ENCODE measurements around the gene GARIN1A.
A peak's percentile ranks its signal among the peaks of the same experiment; 100 is the strongest.
"Not testable (repeated sequence)": the region's sequence is repeated elsewhere in the genome, so short reads cannot be mapped to it uniquely, and the experiment has no call there.

Gene GARIN1A

DNA sequence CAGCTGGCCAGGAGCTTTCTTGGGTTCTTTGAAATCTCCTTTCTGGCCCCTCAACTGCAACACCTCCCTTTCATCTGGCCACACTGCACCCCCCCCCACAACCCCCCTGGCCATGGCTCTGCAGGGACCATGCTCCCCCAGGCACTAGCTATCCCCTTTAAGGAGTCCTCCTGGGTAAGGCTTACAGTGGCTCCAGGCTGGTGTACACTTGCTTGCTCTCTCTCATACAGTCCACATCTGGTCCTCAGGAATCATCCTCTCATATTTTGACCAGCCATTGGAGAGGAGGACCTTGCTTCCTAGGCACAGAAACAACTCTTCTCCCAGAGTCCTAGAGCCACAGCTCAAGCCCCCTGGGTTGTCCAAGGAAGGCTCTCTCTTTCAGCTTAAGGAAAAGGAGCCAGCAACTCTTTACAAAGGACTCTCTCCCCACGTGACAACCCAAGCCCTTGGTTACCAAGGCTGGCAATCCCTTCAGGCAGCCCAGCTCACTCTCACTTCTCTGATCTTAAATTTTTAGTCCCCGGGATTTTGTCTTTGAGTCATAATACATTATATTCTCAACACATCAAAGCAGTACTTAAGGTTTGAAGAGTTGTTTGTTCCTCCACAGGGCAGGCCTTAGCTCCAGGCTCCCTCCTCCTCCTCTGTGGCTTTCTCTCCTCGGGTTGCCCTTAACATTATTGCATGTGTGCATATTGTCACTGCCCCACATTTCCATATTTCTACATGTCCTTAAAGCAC is 9.9 kb downstream of the GARIN1A start:
- no peak for DNase-seq (ENCODE audit: insufficient read length, low spot score)

GRCh38 chr7:128683270-128683669 is 11.2 kb downstream of the GARIN1A start:
- not testable (repeated sequence) for DNase-seq (ENCODE audit: insufficient read length, low spot score); FAIRE-seq

More for the DNA sequence above, 9.9 kb downstream of the GARIN1A start:
- FAIRE-seq, result no peak

- not testable (repeated sequence) for FAIRE-seq; DNase-seq (ENCODE audit: insufficient read length, low spot score)
These were observed 11.6 kb downstream of the GARIN1A start for GRCh38 chr7:128683738-128684137.

- no peak for FAIRE-seq
- DNase-seq (ENCODE audit: insufficient read length, low spot score), result no peak
These were observed 15.0 kb downstream of the GARIN1A start for GRCh38 chr7:128687131-128687530.

DNA sequence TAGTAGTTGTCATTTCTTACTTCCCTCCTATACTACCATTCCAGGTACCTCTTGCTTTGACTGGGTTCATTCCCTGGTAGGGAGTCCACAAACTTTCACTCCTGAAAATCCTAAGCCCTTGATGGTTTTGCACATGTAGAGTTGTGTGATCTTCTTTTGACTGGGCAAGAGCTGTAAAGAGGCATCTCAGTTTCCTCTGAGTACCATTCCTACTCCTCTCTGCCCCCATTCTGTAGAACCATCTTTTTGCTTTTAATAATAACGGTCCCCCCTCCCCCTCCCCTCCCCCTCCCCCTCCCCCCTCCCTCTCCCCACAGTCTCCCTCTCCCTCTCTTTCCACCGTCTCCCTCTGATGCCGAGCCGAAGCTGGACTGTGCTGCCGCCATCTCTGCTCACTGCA is 16.4 kb downstream of the GARIN1A start:
- DNase-seq (ENCODE audit: insufficient read length, low spot score) (no peak), FAIRE-seq (no peak)

- DNase-seq (ENCODE audit: insufficient read length, low spot score); FAIRE-seq: not testable (repeated sequence)
These were observed 17.3 kb downstream of the GARIN1A start for GRCh38 chr7:128689161-128689935.

DNA sequence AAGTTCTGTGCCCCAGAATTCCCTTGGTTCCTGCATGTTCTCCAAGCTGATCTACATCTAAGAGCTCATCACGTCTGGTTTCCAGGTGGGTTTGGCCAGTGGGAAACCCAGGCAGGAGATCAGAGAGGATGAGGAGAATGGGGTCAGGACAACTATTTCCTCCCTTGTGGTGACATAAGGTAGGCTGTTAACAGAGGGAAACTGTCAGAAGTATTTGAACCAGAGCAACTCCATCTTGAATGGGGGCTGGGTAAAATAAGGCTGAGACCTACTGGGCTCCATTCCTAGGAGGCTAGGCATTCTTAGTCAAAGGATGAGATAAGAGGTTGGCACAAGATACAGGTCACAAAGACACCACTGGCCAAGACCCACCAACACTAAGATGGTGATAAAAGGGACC is 19.1 kb downstream of the GARIN1A start:
- no peak for FAIRE-seq
- no peak for DNase-seq (ENCODE audit: insufficient read length, low spot score)

DNA sequence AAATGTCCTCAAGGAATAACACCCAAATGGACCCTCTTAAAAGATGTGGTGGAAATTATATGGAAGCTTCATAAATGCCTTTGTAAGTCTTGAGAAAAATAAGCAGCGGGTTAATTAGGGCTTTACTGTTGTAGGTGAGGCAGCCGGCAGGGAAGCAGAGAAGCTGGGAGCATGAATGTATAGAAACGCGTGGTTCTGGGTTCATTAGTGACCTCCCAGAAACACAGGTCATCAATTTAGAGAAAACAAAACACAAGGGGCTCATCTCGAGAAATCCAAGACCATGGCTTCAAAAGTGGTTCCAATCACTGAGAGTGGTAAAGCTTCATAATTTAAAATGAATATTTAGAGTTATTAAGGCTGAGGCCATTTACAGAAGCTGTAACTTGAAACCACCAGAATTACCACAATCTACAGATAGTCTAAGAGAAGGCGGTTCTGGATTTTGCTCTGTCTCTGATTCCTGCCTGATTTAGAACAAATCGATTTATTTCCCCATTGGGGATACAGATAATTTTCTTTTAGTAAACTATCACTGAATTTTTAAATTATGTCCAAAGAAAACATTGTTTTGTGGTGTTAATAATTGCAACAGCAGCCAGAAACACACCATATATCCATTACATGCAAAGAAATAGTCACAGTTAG is 20.7 kb downstream of the GARIN1A start:
- no peak for DNase-seq (ENCODE audit: insufficient read length, low spot score)
- FAIRE-seq, result no peak

DNA sequence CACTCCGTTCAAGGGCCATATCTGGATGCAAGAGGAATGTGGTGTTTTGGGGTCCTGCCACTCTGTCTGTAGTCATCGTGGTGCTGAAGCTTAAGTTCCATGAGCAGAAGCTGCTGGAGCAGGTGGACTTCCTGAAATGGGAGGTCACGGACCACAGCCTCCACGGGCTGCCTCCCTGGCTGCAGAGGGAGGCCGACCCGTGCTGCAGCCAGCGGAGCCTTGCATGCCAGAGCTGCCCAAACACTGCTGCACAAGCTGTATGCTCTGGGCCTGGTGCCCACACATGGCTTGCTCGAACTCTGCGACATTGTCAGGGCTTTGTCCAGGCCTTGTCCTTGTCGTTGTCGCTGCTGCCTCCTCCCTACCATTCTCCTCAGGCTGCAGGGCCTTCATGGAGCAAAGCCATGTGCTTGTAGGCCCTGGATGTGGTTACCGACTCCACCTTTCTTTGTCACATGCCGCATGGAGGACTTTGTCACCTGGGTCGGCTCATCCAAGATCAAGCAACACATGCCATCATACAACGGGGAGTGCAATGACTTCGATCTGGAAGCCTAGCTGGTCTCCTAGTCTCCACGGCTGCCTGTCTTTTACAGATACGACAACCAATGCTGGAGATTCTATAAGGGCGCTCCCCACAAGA is 21.4 kb downstream of the GARIN1A start:
- DNase-seq (ENCODE audit: insufficient read length, low spot score), result no peak
- FAIRE-seq, result no peak

DNA sequence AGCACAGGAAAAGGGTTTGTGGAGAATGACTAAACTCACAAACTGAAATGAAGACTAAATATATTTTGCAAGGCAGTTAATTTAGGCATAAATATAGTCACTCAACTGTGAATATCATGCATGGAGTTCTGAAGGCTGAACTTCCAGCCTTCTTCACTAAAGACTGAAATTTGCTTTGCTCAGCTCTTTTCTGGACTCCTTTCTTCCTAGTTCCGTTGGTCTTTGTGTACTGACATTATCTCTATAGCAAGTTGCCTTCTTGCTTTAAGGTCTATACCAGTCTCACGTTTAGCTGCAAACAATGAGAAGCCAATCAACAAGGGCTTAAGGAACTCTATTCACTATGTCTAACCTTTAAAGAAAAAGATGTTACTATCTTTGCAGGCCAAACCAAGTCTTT is 22.6 kb downstream of the GARIN1A start:
- DNase-seq (ENCODE audit: insufficient read length, low spot score), result no peak
- FAIRE-seq, result no peak

GRCh38 chr7:128697302-128697905 is 25.3 kb downstream of the GARIN1A start:
- DNase-seq (ENCODE audit: insufficient read length, low spot score), result peak; percentile 30
- peak; percentile 63 for FAIRE-seq

DNA sequence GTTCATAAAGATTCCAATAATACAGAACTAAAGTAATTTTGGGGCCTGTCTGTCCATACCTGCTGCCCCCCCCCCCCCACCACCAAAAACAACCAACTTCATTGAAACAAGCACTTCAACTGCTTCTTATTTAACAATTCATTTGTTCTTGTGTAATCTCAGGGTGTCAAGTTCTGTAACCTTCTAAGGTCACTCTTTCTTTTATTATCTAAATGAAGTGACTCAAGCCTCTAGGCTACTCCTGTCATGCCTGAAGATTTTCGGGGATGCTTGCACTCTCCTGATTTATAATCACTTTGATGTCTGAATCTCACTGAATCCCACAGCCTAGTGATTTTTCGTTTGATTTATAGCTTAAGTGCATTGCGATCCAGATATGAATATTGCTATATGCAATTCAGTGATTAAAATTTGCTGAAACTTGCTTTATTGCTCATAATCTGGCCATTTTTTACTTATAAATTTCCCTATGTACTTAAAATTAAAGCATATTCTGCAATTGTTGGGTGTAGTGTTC is 27.2 kb downstream of the GARIN1A start:
- DNase-seq (ENCODE audit: insufficient read length, low spot score), result no peak
- no peak for FAIRE-seq

DNA sequence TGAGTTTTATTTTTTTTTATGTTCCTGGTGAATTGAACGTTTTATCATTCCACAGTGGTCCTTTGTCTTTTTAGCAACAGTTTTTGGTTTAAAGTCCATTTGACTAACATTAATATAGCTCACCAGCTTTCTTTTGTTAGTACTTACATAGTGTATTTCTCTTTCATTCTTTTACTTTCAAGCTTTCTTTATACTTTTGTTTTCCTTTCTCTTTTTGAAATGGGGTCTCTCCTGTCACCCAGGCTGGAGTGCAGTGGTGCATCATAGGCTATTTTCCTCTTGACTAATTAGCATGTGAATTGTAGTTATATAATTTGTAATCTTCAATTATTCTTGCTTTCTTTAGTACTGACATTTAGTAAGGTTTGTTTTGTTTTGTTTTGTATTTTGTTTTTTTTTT is 27.8 kb downstream of the GARIN1A start:
- DNase-seq (ENCODE audit: insufficient read length, low spot score) (no peak), FAIRE-seq (no peak)

DNA sequence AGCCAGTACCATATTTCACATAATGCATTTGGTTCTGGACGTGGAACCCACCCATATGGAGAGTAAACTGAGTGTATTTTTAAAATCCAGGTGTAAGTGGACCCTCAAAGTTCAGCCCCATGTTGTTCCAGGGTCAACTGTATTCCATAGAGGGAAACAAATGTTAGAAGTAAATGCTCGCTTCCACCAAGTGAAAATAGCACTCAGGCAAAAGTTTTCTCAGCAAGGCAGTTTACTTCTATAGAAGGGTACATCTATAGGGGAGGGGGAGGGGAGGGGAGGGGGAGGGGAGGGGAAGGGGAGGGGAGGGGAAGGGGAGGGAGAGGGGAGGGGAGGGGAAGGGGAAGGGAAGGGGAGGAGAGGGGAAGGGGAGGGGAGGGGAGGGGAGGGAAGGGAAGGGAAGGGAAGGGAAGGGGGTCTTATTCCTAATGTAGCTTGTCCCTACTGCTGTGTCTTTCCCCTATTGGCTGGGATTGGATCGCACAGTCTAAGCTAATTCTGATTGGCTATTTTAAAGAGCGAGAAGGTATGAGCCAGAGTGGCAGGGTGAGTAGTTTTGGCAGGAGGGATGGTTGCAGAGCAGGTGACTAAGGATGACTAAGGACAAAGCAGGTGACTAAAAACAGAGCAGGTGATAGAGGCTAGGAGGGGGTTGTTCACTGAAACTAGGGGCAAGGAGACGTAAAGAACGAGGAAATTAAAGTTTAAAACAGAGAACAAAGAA is 29.1 kb downstream of the GARIN1A start:
- no peak for FAIRE-seq
- no peak for DNase-seq (ENCODE audit: insufficient read length, low spot score)

- DNase-seq (ENCODE audit: insufficient read length, low spot score), result no peak
- no peak for FAIRE-seq
These were observed 31.6 kb downstream of the GARIN1A start for GRCh38 chr7:128703609-128704241.

GRCh38 chr7:128705891-128706333 is 33.8 kb downstream of the GARIN1A start:
- FAIRE-seq (no peak), DNase-seq (ENCODE audit: insufficient read length, low spot score) (no peak)

DNA sequence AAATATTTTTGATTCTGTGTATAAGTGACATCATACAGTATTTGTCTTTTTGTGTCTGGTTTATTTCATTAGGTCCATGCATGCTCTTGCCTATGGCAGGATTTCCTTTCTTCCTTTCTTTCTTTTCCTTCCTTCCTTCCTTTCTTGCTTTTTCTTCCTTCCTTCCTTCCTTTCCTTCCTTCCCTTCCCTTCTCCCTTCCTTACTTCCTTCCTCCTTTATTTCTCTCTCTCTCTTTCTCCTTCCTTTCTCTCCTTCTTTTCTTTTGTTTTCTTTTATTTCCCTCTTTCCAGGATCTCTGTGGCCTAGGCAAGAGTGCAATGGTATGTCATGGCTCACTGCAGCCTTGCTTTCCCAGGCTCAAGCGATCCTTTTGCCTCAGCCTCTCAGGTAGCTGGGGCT is 35.7 kb downstream of the GARIN1A start:
- no peak for DNase-seq (ENCODE audit: insufficient read length, low spot score)
- FAIRE-seq, result no peak

DNA sequence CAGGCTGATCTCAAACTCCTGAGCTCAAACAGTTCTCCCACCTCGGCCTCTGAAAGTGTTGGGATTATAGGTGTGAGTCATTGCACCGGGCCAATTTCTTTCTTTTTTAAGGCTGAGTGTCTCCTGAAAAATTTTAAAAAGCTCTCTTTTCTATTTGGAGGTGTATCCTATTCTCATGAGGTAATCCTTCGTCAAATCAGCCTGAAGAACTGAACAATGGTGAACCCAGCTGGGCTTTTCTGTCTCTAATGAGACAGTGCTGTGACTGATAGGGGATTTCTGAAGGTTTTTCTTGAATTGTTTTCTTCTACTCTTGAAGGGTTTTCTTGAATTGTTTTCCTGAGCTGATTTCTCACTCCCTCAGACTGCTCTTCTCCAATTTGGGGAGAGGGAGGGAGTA is 36.1 kb downstream of the GARIN1A start:
- FAIRE-seq, result no peak

GRCh38 chr7:128708824-128709223 is 36.7 kb downstream of the GARIN1A start:
- DNase-seq (ENCODE audit: insufficient read length, low spot score), result no peak
- FAIRE-seq, result no peak

More for the DNA sequence above, 36.1 kb downstream of the GARIN1A start:
- no peak for DNase-seq (ENCODE audit: insufficient read length, low spot score)

All from GM19239 (cell line).